ENCODE data around the gene MMEL1.

GRCh38 chr1:2594001-2594640 is 38.7 kb downstream of the MMEL1 start:
- TF ChIP-seq CTCF (IDR thresholded peaks at IDR 0.05) (no peak), POLR2A (IDR thresholded peaks at IDR 0.05) (no peak)

Measured in testis (tissue), 2 donors.